IPS-15b (cell line): ENCODE measurements around the gene OXLD1.

Source experiments
- H3K27me3 ChIP-seq: one replicate; pipeline ENCODE4 v1.6.1; 2013; ENCODE audit warnings: low read length; ENCODE audit not compliant: control insufficient read depth, insufficient read depth
- H3K36me3 ChIP-seq: one replicate; pipeline ENCODE4 v1.6.1; 2013; ENCODE audit warnings: low read length; ENCODE audit not compliant: control insufficient read depth, insufficient read depth
- H3K4me1 ChIP-seq: one replicate; pipeline ENCODE4 v1.6.1; 2013; ENCODE audit warnings: mild to moderate bottlenecking, low read length; ENCODE audit not compliant: control insufficient read depth, insufficient read depth
- H3K4me3 ChIP-seq: one replicate; pipeline ENCODE4 v1.5.1; 2013; ENCODE audit warnings: low read depth, low read length
- H3K9ac ChIP-seq: one replicate; pipeline ENCODE4 v1.6.1; 2013; ENCODE audit warnings: low read depth, mild to moderate bottlenecking, low read length
- H3K9me3 ChIP-seq: one replicate; pipeline ENCODE4 v1.6.1; 2013; ENCODE audit warnings: mild to moderate bottlenecking, low read length; ENCODE audit not compliant: control insufficient read depth, insufficient read depth

Gene OXLD1

DNA sequence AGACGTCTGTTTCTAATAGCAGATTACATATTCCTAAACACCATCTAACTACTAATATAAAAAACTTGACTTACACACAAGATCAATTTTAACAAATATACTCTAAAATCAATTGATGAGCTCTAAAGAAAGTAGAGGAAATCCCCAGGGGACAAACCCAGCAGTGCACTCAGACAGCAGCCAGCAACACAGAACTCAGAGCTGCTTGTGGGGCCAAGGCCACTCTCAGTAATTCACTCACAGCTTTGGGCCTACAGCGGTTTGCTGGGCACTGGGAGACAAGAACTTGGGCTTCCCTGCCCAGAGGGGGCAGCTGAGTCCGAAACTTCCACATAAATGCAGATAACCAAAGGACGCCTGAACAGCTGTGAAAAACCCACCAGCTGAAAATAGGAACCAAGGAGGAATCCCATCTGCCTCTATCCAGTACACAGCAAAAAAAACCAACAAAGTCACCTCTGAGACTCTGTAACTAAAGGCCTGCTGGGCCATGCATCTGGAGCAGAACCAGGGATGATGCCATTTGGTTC, 50.9 kb downstream of the OXLD1 start:
- Histone ChIP-seq H3K4me1 (no peaks in the 10 kb centered on the region), H3K9me3 (no peaks in the 10 kb centered on the region), H3K4me3 (no peak overlapping the region), H3K27me3 (no peaks in the 10 kb centered on the region), H3K36me3 (peaks cover 17% of the 10 kb centered on the region), H3K9ac (no peak overlapping the region)
